Stimulated activated naive CD8-positive, alpha-beta T cell treated with anti-CD3 and anti-CD28 coated beads, Interleukin-15, amount 100 ng/mL, for 72 hours (primary cell): ENCODE results near the gene HMGCLL1.

Experiments
- ATAC-seq: fragments of 150-1000 bp; cut with Tn5 transposase; 2 replicates; pipeline ENCODE4 v1.10.0; 2021; ENCODE audit warnings: mild to moderate bottlenecking, moderate library complexity
- DNase-seq, 2 donors: peaks; one replicate each; pipeline ENCODE4 v3.0.0; 2021 to 2022
- H3K27ac Mint-ChIP-seq, 2 donors: one replicate each; pipeline ENCODE4 v1.8.0; 2022; ENCODE audit warnings: mild to moderate bottlenecking in 2 of 2, mixed read lengths in 2 of 2, moderate library complexity in 2 of 2
- H3K27me3 Mint-ChIP-seq: one replicate; pipeline ENCODE4 v1.8.0; 2022; ENCODE audit warnings: mixed read lengths
- H3K4me1 Mint-ChIP-seq: one replicate; pipeline ENCODE4 v1.8.0; 2022; ENCODE audit warnings: mild to moderate bottlenecking, mixed read lengths
- H3K4me3 Mint-ChIP-seq, 2 donors: one replicate each; pipeline ENCODE4 v1.8.0; 2022; ENCODE audit warnings: mild to moderate bottlenecking in 2 of 2, mixed read lengths in 2 of 2, moderate library complexity in 1 of 2
- H3K9me3 Mint-ChIP-seq, 2 donors: one replicate each; pipeline ENCODE4 v1.8.0; 2022; ENCODE audit warnings: mixed read lengths in 2 of 2

Gene HMGCLL1

DNA sequence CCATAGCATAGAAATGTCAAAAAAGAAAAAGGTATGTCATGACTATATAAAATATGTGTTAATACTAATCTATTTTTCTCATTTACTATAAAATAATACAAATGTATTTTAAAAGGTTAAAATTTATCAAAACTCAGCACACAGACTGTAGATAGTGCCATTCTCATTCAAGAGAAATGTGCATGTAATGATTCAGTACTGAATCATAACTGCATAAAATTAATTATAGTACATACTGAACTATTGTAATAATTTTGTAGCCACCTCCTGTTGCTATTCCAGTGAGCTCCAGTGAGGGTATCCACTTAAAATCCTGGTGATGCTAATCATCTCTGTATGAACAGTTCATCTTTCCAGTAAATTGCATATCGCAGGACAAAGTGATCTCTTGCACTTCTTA is 82.8 kb downstream of the HMGCLL1 start:
- Mint-ChIP-seq H3K4me1 (no peaks in the 10 kb centered on the region), H3K27me3 (no peaks in the 10 kb centered on the region), H3K9me3 (peaks cover 6 to 17% of the 10 kb centered on the region in 2 donors), H3K4me3 (no peak overlapping the region), H3K27ac (no peak overlapping the region)
- DNase-seq (no peak), ATAC-seq (no peak)

DNA sequence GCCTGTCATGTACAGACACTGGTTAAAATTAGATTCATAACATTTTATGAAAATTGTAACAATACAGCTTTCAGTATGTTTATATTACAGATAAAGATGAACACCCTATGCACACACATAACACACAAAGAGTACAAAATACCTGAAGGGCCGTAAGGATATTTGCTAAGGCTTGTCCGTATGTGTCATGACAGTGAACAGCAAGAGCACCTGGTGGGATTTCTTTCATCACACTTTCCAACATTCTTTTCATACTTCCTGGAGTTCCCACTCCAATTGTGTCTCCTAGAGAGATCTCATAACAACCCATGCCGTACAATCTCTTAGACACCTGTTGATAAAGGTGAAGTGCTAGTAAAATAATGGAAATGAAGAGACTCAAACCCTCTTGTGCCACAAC is 83.7 kb downstream of the HMGCLL1 start:
- no peak for ATAC-seq
- H3K27ac Mint-ChIP-seq = no peak overlapping the region
- peaks cover 6 to 17% of the 10 kb centered on the region in 2 donors for H3K9me3 Mint-ChIP-seq
- no peaks in the 10 kb centered on the region for H3K27me3 Mint-ChIP-seq
- no peak for DNase-seq
- no peaks in the 10 kb centered on the region for H3K4me1 Mint-ChIP-seq
- no peak overlapping the region for H3K4me3 Mint-ChIP-seq

DNA sequence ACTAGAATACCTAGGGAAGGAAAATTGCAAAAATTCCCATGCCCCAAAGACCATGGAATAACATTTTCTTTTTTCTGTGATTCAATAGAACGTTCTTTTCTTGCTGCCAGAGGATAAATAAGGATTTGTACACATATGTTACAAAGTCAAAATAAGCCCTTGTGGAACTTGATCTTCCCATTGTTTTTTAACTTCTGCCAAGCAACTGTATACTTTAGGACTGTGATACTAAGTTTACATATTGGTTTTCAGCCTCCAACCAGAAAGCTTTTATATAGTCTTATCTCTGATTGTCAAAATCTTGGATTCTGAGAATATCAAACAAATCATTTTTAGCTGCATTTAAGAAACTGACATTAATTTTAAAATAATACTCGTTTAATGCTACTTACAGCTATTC is 84.6 kb downstream of the HMGCLL1 start:
- peaks cover 6 to 10% of the 10 kb centered on the region in 2 donors for H3K9me3 Mint-ChIP-seq
- ATAC-seq (no peak), DNase-seq (no peak)
- no peak overlapping the region for H3K4me3 Mint-ChIP-seq
- H3K4me1 Mint-ChIP-seq = no peaks in the 10 kb centered on the region
- H3K27ac Mint-ChIP-seq = no peak overlapping the region
- no peaks in the 10 kb centered on the region for H3K27me3 Mint-ChIP-seq

DNA sequence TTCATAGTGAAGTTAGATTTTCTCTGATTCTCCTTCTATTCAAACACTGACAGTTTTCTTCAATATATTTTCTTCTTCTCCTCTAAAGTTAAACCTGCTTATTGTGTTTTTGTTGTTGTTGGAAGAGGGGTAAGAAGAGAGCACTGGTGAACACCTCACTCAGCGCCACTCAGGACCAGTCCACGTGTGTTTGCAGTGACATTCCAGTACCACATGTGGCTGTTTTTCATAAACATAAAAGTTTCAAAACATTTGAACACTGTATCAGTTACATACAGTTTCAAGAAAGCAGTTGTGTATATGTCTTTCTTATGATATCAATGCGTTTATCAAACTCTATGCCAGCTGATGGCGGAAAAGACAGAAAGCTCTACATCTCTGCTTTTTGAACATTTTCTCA is 86.7 kb downstream of the HMGCLL1 start:
- DNase-seq = no peak
- Mint-ChIP-seq H3K4me1 (no peaks in the 10 kb centered on the region), H3K27ac (peak overlapping the region in 1 of 2 donors; percentile 30), H3K27me3 (no peaks in the 10 kb centered on the region), H3K9me3 (peaks cover 4 to 10% of the 10 kb centered on the region in 2 donors), H3K4me3 (no peak overlapping the region)
- no peak for ATAC-seq

DNA sequence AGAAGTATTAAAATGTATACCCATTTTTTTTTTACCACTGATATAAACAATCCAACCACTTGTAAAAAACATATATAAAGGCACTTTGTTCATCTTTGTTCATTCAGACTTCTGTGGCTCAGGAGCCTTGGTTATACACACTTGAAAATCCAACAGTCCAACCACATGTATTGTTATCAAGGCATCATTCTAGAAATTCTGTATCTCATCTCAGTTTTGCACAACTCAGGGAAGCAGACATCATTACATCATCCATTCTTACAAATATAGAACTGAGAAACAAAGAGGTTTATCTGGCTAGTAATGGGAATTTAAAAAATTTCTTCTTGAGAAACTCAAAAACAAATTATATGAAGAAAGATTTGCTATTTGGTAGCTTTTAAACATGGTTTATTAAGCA is 88.1 kb downstream of the HMGCLL1 start:
- peaks cover 4 to 10% of the 10 kb centered on the region in 2 donors for H3K9me3 Mint-ChIP-seq
- no peak for ATAC-seq
- H3K27ac Mint-ChIP-seq = no peak overlapping the region
- no peaks in the 10 kb centered on the region for H3K4me1 Mint-ChIP-seq
- no peak overlapping the region for H3K4me3 Mint-ChIP-seq
- DNase-seq = no peak
- no peaks in the 10 kb centered on the region for H3K27me3 Mint-ChIP-seq

DNA sequence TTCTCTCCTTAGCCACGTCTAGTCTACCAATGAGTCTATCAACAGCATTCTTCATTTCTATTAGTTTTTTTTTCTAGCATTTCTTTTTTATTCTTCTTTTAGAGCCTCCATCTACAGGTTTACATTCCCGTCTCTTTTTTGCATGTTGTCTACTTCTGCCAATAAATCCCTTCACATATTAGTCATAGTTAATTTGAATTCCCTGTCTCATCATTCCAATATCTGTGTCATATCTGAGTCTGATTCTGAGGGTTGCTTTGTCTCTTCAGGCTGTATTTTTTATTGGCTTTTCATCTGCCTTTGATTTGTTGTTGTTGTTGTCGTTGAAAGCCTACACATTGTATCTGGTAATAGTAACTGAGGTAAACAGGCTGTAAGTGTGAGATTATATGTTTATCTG is 104.6 kb downstream of the HMGCLL1 start:
- Mint-ChIP-seq H3K27ac (no peak overlapping the region), H3K9me3 (peaks cover 4 to 8% of the 10 kb centered on the region in 2 donors), H3K4me3 (no peak overlapping the region), H3K4me1 (no peaks in the 10 kb centered on the region), H3K27me3 (no peaks in the 10 kb centered on the region)
- no peak for ATAC-seq
- DNase-seq = no peak

DNA sequence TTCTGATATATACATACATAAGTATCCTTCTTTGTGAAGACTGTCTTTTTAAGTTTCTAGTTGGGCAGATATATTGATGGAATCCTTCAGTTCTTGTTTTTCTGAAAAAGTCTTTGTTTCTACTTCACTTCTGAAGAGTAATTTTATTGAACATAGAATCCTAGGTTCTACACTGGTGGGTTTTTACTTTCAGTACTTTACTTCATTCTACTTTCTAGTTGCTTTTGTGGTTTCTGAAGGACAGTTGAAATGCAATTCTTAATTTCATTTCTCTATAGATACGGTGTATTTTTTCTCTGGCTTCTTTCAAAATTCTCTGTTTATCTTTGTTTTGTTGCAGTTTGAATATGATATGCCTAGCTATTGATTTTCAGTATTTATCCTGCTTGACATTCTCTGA is 105.3 kb downstream of the HMGCLL1 start:
- DNase-seq (no peak), ATAC-seq (no peak)
- Mint-ChIP-seq H3K4me1 (no peaks in the 10 kb centered on the region), H3K4me3 (no peak overlapping the region), H3K27me3 (no peaks in the 10 kb centered on the region), H3K9me3 (peaks cover 8% of the 10 kb centered on the region in 2 donors), H3K27ac (no peak overlapping the region)

DNA sequence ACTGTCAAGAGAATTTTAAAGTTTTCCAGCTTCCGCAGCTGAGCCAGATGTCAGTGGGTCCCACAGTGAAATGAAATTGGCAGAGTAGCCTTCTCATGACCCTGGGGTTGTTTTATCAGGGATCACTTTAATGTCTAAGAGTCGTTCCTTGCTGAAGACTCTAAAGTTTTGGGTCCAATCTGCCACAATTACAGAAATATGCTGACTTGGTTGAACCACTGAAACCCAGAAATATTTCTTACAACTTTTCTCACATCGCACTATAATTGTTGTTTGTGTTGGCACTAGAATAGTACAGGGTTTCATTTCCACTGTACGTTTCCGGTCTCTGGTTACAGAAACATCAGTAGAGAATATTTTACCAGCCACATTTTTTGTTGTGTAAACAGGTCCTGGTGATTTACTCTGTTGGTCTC is 109.0 kb downstream of the HMGCLL1 start:
- no peak overlapping the region for H3K4me3 Mint-ChIP-seq
- H3K9me3 Mint-ChIP-seq = peaks cover 8% of the 10 kb centered on the region in 2 donors
- H3K4me1 Mint-ChIP-seq = no peaks in the 10 kb centered on the region
- no peak overlapping the region for H3K27ac Mint-ChIP-seq
- DNase-seq (no peak), ATAC-seq (no peak)
- no peaks in the 10 kb centered on the region for H3K27me3 Mint-ChIP-seq

DNA sequence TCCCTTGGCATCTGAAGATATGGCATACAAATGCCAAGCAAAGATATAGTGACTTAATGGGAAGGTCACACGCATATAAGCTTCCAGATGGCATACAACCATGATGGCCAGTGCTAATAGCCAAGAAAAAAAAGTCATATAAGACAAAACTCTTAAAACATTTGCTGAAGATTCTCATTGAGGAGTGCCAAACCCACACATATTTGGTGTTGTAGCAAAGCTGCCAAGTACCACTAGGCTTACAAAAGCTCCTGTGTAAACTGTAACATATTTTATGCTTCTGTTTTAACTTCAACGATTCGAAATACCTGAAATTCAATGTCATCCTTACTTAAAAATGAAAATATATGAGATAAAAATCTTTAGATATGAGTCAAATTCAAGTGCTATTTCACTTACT is 123.0 kb downstream of the HMGCLL1 start:
- ATAC-seq (no peak), DNase-seq (no peak)
- no peak overlapping the region for H3K4me3 Mint-ChIP-seq
- no peaks in the 10 kb centered on the region for H3K4me1 Mint-ChIP-seq
- no peaks in the 10 kb centered on the region for H3K27me3 Mint-ChIP-seq
- H3K9me3 Mint-ChIP-seq = peaks cover 7 to 10% of the 10 kb centered on the region in 2 donors
- no peak overlapping the region for H3K27ac Mint-ChIP-seq

DNA sequence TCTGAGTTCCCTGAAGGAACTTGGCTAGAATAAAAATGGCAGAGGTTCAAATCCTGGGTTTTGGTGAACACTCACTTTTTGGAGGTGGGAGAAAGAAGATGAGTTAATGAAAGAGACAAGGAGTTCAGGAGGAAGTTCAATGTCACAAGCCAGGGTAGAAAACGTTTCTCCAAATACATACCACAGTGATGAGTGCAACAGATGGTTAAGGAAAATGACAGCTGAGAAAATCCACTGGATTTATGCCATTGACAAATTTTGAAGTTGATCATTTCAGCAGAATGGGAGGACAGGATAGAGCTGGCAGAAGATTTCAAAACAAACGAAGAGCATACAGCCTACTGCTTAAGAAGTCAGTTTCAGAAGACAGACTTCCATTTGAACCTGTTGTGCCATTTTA is 129.0 kb downstream of the HMGCLL1 start:
- ATAC-seq = no peak
- Mint-ChIP-seq H3K27me3 (no peaks in the 10 kb centered on the region), H3K4me3 (no peak overlapping the region), H3K9me3 (peaks cover 0 to 17% of the 10 kb centered on the region in 2 donors), H3K27ac (no peak overlapping the region), H3K4me1 (no peaks in the 10 kb centered on the region)
- no peak for DNase-seq

DNA sequence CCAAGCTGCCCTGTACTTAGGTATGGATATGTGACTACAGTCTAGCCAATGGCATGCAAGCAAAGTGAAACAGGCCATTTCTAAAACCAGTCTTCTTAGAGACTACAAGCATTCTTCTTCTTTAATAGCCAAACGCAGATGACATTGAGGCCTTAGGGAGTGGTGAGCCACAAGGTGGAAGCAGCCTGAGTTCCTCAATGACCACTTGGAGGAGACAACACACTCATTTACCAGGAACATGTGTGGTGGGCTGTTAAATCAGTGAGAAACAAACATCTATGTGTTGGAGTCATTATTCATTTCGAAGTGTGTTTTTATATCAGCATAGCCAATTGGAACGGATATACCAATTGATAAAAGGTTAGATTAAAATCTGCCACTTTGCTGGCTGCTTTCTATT is 129.8 kb downstream of the HMGCLL1 start:
- H3K4me1 Mint-ChIP-seq = no peaks in the 10 kb centered on the region
- H3K4me3 Mint-ChIP-seq = no peak overlapping the region
- no peaks in the 10 kb centered on the region for H3K27me3 Mint-ChIP-seq
- H3K27ac Mint-ChIP-seq = no peak overlapping the region
- peaks cover 0 to 17% of the 10 kb centered on the region in 2 donors for H3K9me3 Mint-ChIP-seq
- no peak for ATAC-seq
- no peak for DNase-seq

DNA sequence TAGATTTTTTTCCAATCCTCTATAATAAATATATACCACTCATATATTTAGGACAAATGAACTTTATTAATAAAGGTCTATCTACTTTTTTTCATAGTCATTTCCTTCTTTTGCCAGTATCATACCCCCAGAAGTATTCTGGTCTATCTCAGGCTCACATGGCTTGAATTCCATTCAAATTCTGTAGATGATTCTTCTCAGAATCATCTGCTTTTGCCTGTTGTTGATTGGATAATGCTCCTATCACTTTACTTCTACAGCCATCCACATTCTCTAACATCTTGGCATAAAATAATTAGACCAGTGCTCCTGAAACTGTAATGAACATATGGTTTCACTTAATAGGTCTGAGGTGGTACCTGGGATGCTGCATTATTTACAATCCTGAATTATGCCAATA is 130.5 kb downstream of the HMGCLL1 start:
- Mint-ChIP-seq H3K4me3 (no peak overlapping the region), H3K27ac (no peak overlapping the region), H3K27me3 (no peaks in the 10 kb centered on the region), H3K9me3 (peaks cover 0 to 17% of the 10 kb centered on the region in 2 donors), H3K4me1 (no peaks in the 10 kb centered on the region)
- no peak for DNase-seq
- ATAC-seq = no peak

DNA sequence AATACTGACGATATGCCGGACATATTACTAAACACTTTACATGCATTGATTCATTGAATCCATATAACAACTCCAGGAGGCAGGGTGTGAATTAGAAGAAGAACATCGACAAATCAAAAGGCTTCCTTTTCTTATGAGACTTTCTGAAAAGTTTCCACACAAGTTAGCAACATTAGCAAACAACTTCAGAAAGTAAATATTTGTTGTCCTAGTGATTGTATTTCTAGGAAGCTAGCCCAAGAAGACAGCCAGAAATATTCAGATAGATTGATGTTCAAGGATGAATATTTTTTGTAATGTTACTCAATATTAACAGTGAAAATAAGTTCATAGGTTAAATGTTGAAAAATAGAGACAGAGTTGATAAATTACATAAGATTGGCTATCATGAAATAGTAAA is 131.1 kb downstream of the HMGCLL1 start:
- H3K4me3 Mint-ChIP-seq = no peak overlapping the region
- no peaks in the 10 kb centered on the region for H3K27me3 Mint-ChIP-seq
- ATAC-seq (no peak), DNase-seq (no peak)
- peaks cover 0 to 16% of the 10 kb centered on the region in 2 donors for H3K9me3 Mint-ChIP-seq
- no peaks in the 10 kb centered on the region for H3K4me1 Mint-ChIP-seq
- H3K27ac Mint-ChIP-seq = no peak overlapping the region

DNA sequence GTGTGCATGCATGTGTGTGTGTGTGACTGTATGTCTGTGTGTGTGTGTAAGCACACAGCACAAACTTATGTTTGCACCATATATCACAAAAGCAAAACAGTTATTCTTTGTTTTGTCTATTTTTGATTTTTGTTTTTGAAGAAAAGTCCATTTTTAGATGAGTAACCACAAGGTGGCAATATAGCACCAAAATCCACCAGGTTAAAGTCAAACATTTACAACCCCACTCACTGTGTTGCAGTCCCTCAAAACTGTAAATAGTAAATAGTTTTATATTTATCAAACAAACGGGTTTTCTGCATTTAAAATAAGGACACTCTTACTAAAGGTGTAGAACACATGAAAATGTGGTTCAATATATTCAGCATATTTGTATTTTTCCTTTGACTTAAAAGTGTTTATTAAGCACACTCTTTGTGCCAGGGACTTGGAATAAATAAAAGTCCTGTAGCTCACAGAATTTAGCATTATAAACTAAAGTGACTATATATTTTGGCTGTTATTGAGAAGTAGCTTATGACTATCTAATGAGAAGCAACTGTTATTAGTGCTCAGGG is 133.3 kb downstream of the HMGCLL1 start:
- ATAC-seq (no peak), DNase-seq (no peak)
- Mint-ChIP-seq H3K27ac (no peak overlapping the region), H3K4me1 (no peaks in the 10 kb centered on the region), H3K9me3 (peaks cover 7 to 11% of the 10 kb centered on the region in 2 donors), H3K27me3 (no peaks in the 10 kb centered on the region), H3K4me3 (no peak overlapping the region)

DNA sequence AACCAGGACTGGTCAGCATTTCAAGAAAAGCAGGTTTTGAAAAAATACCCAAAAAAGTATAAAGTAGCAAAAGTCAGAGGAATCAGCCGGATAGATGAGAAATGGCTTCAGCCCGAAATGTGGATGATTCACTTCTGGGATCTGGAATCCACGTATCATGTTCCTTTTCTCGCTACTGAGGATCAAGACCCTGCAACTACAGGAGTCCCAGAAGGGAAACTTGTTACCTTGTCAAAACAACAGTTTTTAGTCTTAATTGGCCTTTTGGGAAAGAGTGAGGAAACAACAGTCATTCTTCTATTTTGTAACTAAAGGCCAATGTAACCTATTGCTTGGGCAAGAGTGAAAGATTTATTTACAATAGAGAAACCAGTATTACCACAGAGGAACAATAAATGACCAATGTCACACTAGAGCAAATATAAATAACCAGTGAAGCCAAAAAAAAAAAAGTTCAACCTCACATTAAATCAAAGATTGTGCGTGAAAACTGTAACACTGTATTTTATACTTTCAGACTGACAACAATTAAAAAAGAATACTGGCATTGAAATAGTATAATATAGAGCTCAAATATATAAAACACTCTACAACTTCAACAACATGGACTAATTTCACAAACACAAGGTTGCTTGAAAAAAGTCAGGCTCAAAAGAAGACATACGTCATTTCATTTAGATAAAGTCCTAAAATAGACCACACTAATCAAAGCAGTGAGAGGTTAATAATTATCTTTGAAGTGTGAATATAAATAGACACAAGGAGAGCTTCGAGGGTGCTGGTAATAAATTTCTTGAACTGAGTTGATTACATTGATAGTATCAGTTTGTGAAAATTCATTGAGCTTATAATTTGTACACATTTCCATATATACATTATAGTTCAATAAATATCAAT is 135.5 kb downstream of the HMGCLL1 start:
- Mint-ChIP-seq H3K4me1 (no peaks in the 10 kb centered on the region), H3K4me3 (no peak overlapping the region), H3K27me3 (no peaks in the 10 kb centered on the region), H3K9me3 (peaks cover 0 to 12% of the 10 kb centered on the region in 2 donors), H3K27ac (no peak overlapping the region)
- DNase-seq (no peak), ATAC-seq (no peak)

DNA sequence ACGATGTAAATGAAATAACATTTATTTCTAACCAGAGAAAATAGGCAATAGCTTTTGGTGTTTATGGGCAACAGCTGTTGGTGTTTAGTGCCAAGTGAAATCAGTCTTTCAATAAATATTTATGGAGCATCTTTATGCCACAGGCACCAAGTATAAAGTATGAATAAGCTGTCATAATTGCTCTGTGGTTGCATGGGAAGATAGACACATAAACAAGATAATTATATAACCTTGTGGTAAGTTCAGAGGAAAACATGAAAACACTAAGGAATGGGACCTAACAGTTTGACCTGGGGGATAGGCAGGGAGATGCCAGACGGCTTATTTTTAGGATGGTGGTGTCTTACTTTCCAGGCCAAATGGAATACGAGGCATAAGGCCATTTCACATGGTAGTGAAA is 140.8 kb downstream of the HMGCLL1 start:
- Mint-ChIP-seq H3K4me3 (no peak overlapping the region), H3K27ac (no peak overlapping the region), H3K27me3 (no peaks in the 10 kb centered on the region), H3K9me3 (peaks cover 0 to 22% of the 10 kb centered on the region in 2 donors), H3K4me1 (no peaks in the 10 kb centered on the region)
- no peak for ATAC-seq
- DNase-seq = no peak
